ENCODE results near the gene TRIO.

GRCh38 chr5:14382640-14383039 lies 239.5 kb downstream of the TRIO start:
- TF ChIP-seq CTCF (IDR thresholded peaks at IDR 0.05), result no peak
- no peak for TF ChIP-seq POLR2A (IDR thresholded peaks at IDR 0.05)
- no peak for TF ChIP-seq POLR2AphosphoS5 (IDR thresholded peaks at IDR 0.05)
- TF ChIP-seq EP300 (IDR thresholded peaks at IDR 0.05; ENCODE audit: low read depth), result no peak

Measured in transverse colon (tissue), 4 donors.